GM12878 (cell line): Measurements from ENCODE around the gene SLC39A11. TPM values are rescaled to one million over a fixed set of nuclear protein-coding genes. Genes with fewer than 3 reads are reported as not detected.

Experiments
- ATAC-seq: fragments of 200-7000 bp; cut with Tn5 transposase; 3 replicates; pipeline ENCODE4 v1.9.1; 2020; ENCODE audit warnings: mild to moderate bottlenecking, moderate library complexity
- BruUV-seq: library from RNA; stranded (reverse); fragments of 400-500 nt; replicated peaks from 2 replicates; lab custom pipeline; 2021; lab: Mats Ljungman, UMichigan
- CTCF ChIA-PET: fragments of 300-600 bp; sonication (Branson Sonifier 250); formaldehyde crosslinking; extraction: SDS; loops from one replicate; lab custom pipeline; 2021; ENCODE audit warnings: inconsistent platforms; lab: Yijun Ruan, JAX
- POLR2A ChIA-PET: fragments of 350-600 bp; formaldehyde crosslinking; extraction: SDS; loops from one replicate; lab custom pipeline; 2021; ENCODE audit warnings: inconsistent platforms; lab: Charles Lee
- RAD21 ChIA-PET: fragments of 300-600 bp; sonication (Branson Sonifier 250); formaldehyde crosslinking; loops from one replicate; lab custom pipeline; 2023; ENCODE audit warnings: antibody characterized with exemption; ENCODE audit not compliant: unreplicated experiment; lab: Charles Lee
- SMC1A ChIA-PET: fragments of 300-600 bp; sonication (Branson Sonifier 250); formaldehyde crosslinking; loops from one replicate; lab custom pipeline; 2023; ENCODE audit not compliant: unreplicated experiment, uncharacterized antibody; lab: Charles Lee
- DNase-seq: peaks from one replicate; pipeline ENCODE4 v3.0.0-alpha.2; 2011; ENCODE audit warnings: low read depth, low spot score
- FAIRE-seq: peaks from 3 replicates; lab custom pipeline; 2011; peaks lifted over from hg19 to GRCh38; lab: Jason Lieb, UNC
- H2AFZ ChIP-seq: 2 replicates; pipeline ENCODE4 v1.6.0; 2011; ENCODE audit warnings: low read depth, low read length, control low read depth; ENCODE audit not compliant: control insufficient read depth
- H3K27ac ChIP-seq: 2 replicates; pipeline ENCODE4 v1.5.1; 2011; ENCODE audit warnings: control low read depth; ENCODE audit not compliant: control insufficient read depth, insufficient read depth
- H3K27me3 ChIP-seq, 2 experiments: replicated peaks in 1 of 2; 2 replicates each; pipeline versions ENCODE4 v1.6.0 to v1.6.1; 2011; ENCODE audit warnings: low read length in 1 of 2; ENCODE audit not compliant: control insufficient read depth in 2 of 2, insufficient read depth in 2 of 2
- H3K36me3 ChIP-seq, 2 experiments: 2 replicates each; pipeline ENCODE4 v1.5.1; 2011; ENCODE audit warnings: low read length in 1 of 2; ENCODE audit not compliant: control insufficient read depth in 2 of 2, insufficient read depth in 2 of 2
- H3K4me1 ChIP-seq: 2 replicates; pipeline ENCODE4 v1.6.1; 2011; ENCODE audit warnings: mild to moderate bottlenecking, low read length, moderate library complexity, mixed read lengths; ENCODE audit not compliant: control insufficient read depth, insufficient read depth
- H3K4me2 ChIP-seq: 2 replicates; pipeline ENCODE4 v1.6.0; 2011; ENCODE audit warnings: control low read depth; ENCODE audit not compliant: control insufficient read depth, insufficient read depth
- H3K4me3 ChIP-seq: fragments of 200-600 bp; sonication (generic); 2 replicates; pipeline ENCODE4 v1.5.1; 2016
- H3K79me2 ChIP-seq: 2 replicates; pipeline ENCODE4 v1.6.0; 2011; ENCODE audit warnings: low read length; ENCODE audit not compliant: control insufficient read depth, insufficient read depth
- H3K9ac ChIP-seq: 2 replicates; pipeline ENCODE4 v1.8.0; 2011; ENCODE audit warnings: low read length, control low read depth, mixed read lengths; ENCODE audit not compliant: control insufficient read depth, insufficient read depth
- H3K9me3 ChIP-seq: replicated peaks from 3 replicates; pipeline ENCODE4 v1.5.1; 2011; ENCODE audit warnings: mild to moderate bottlenecking, low read length; ENCODE audit not compliant: control insufficient read depth, insufficient read depth
- H4K20me1 ChIP-seq: 2 replicates; pipeline ENCODE4 v1.6.0; 2011; ENCODE audit not compliant: control insufficient read depth, insufficient read depth
- BRCA1 ChIP-seq: IDR thresholded peaks from 2 replicates; pipeline ENCODE4 v1.6.1; 2011; ENCODE audit warnings: low read depth, low read length, improper control_type of control experiment
- E2F8 ChIP-seq: fragments of 450-650 bp; IDR thresholded peaks from 2 replicates; pipeline ENCODE4 v1.6.1; 2018; ENCODE audit warnings: mild to moderate bottlenecking, low read depth, moderate library complexity; ENCODE audit not compliant: partially characterized antibody
- HCFC1 ChIP-seq: fragments of 150-350 bp; IDR thresholded peaks from 2 replicates; pipeline ENCODE4 v1.6.1; 2014; ENCODE audit warnings: low read length
- HDGF ChIP-seq: fragments of 450-650 bp; IDR thresholded peaks from 2 replicates; pipeline ENCODE4 v1.6.1; 2016; ENCODE audit warnings: antibody characterized with exemption
- POLR2AphosphoS5 ChIP-seq: IDR thresholded peaks from 2 replicates; pipeline ENCODE4 v1.6.1; 2011; ENCODE audit warnings: mild to moderate bottlenecking, low read length, inconsistent platforms
- RBBP5 ChIP-seq: fragments of 200-600 bp; sonication (generic); conservative IDR thresholded peaks from 2 replicates; pipeline ENCODE4 v1.6.1; 2016
- RELA ChIP-seq: fragments of 450-650 bp; IDR thresholded peaks from 2 replicates; pipeline ENCODE4 v1.8.0; 2014; ENCODE audit warnings: borderline replicate concordance; ENCODE audit not compliant: partially characterized antibody
- SIN3A ChIP-seq: IDR thresholded peaks from 2 replicates; pipeline ENCODE4 v1.6.1; 2012; ENCODE audit warnings: low read depth, low read length, improper control_type of control experiment
- SMAD1 ChIP-seq: fragments of 450-650 bp; IDR thresholded peaks from 2 replicates; pipeline ENCODE4 v1.6.1; 2018; ENCODE audit warnings: mild to moderate bottlenecking, low read depth; ENCODE audit not compliant: partially characterized antibody
- STAT1 ChIP-seq: fragments of 450-650 bp; conservative IDR thresholded peaks from 2 replicates; pipeline ENCODE4 v1.6.1; 2014; ENCODE audit warnings: antibody characterized with exemption, mild to moderate bottlenecking
- TARDBP ChIP-seq: IDR thresholded peaks from 2 replicates; pipeline ENCODE4 v1.6.1; 2016; ENCODE audit warnings: borderline replicate concordance
- ZNF384 ChIP-seq: IDR thresholded peaks from 2 replicates; pipeline ENCODE4 v1.6.1; 2012; ENCODE audit warnings: low read depth, mild to moderate bottlenecking, low read length, improper control_type of control experiment, borderline replicate concordance
- WGBS: methylation state at CpG from one replicate; pipeline ENCODE4 v1.1.6; 2016; ENCODE audit warnings: low lambda C conversion rate; ENCODE audit not compliant: insufficient replicate concordance, insufficient coverage; ENCODE audit errors: missing lambda C conversion rate; 5-methylcytosine and 5-hydroxymethylcytosine counted together
- in situ Hi-C: fragments of 300-500 bp; cut with MboI; formaldehyde crosslinking; loops from 9 replicates; pipeline ENCODE4 v1.14.3; 2018; ENCODE audit warnings: mixed read lengths
- intact Hi-C: fragments of 100-400 bp; cut with micrococcal nuclease; formaldehyde crosslinking; loops from one replicate; pipeline ENCODE4 v1.14.2; 2022; ENCODE audit not compliant: unreplicated experiment
- polyA plus RNA-seq, 11 experiments: library from polyadenylated mRNA; depleted of rRNA in 4 of 11; unstranded in 6 of 11; stranded (reverse) in 5 of 11; fragments of >200 nt; fragmentation: Nextera tagmentation in 4 of 11; fragmentation: Illumina TruSeq in 1 of 11; extraction: Ambion mirVana in 4 of 11; extraction: Trizol in 1 of 11; gene quantifications; 1 replicate in 1 of 11; 2 replicates in 10 of 11; pipeline versions ENCODE4 v1.2.1 to v1.2.3, GENCODE V29; 2011 to 2016; ENCODE audit warnings: inconsistent platforms in 2 of 11, missing spikeins in 2 of 11, low read depth in 1 of 11
- total RNA-seq, 4 experiments: library from RNA; depleted of rRNA in 3 of 4; stranded (reverse); fragments of >200 nt in 3 of 4; fragmentation: Illumina TruSeq in 1 of 4; extraction: Trizol in 1 of 4; gene quantifications; 2 replicates each; pipeline versions ENCODE4 v1.2.1 to v1.2.3, GENCODE V29; 2013 to 2021
- TF ChIP-seq, protein P1 (sequence below): IDR thresholded peaks from 2 replicates; pipeline ENCODE4 v1.6.1; 2011; ENCODE audit warnings: borderline replicate concordance, low read depth, mild to moderate bottlenecking, moderate library complexity, mixed read lengths, low read length; ENCODE audit not compliant: insufficient read depth; ENCODE audit errors: extremely low read length
- TF ChIP-seq, protein P2 (sequence below): IDR thresholded peaks from 2 replicates; pipeline ENCODE4 v1.6.1; 2011; ENCODE audit warnings: low read depth, mild to moderate bottlenecking, low read length, moderate library complexity, borderline replicate concordance; ENCODE audit errors: extremely low read depth
- TF ChIP-seq, protein P3 (sequence below): fragments of 150-350 bp; IDR thresholded peaks from 2 replicates; pipeline ENCODE4 v1.6.1; 2016; ENCODE audit warnings: low read depth, low read length

SLC39A11 gene
- total and polyA plus RNA-seq, 10 of the 15 experiments (the other 5 are each of a cell fraction or from before 2014, with no cell fraction given) = 8.6 to 23.8 (median 14.0) TPM

DNA sequence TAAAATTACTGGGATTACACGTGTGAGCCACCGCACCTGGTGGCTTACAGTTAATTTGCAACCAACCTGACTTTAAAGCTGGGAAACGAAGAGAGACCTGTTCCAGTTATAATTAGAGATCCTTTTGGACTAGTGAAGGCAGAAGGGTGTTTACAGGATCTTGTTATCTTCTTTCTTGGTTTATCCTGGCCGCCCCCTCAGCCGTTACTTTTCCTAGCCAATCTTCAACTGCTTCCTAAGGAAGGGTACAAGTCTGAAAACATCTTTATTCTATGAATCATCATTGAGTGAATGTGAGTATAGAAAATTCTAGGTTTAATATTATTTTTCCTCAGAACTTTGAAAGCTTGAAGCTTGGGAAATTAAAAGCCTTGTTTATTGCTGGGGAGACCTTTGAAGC, 286.5 kb downstream of the SLC39A11 start (continued):
- TF ChIP-seq, protein P1, sequence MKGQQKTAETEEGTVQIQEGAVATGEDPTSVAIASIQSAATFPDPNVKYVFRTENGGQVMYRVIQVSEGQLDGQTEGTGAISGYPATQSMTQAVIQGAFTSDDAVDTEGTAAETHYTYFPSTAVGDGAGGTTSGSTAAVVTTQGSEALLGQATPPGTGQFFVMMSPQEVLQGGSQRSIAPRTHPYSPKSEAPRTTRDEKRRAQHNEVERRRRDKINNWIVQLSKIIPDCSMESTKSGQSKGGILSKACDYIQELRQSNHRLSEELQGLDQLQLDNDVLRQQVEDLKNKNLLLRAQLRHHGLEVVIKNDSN = no peak
- TF ChIP-seq STAT1 = no peak
- TF ChIP-seq RELA = no peak

- DNase-seq = no peak
- H3K4me2 ChIP-seq = no peak overlapping the region
- POLR2A ChIA-PET = no interaction called here
- H3K27ac ChIP-seq = no peak overlapping the region
- no peaks in the 10 kb centered on the region for H3K4me1 ChIP-seq
- intact Hi-C loops (no loop called here), in situ Hi-C loops (no loop called here)
- H3K9me3 ChIP-seq = no peaks in the 10 kb centered on the region; the same call in 2 of the 3 replicates
- SMC1A ChIA-PET = no interaction called here
- 87% methylated on average over 9 of the region's 9 CpGs for WGBS
- no peaks in the 10 kb centered on the region for H3K36me3 ChIP-seq
- no peak overlapping the region for H2AFZ ChIP-seq
- H3K9ac ChIP-seq = no peak overlapping the region
- RAD21 ChIA-PET = no interaction called here
- FAIRE-seq = no peak
- no peaks in the 10 kb centered on the region for H3K79me2 ChIP-seq
- H3K4me3 ChIP-seq = no peak overlapping the region
- ATAC-seq = no peak
- no peaks in the 10 kb centered on the region for H4K20me1 ChIP-seq
- TF ChIP-seq POLR2AphosphoS5 = no peak
- TF ChIP-seq HDGF = no peak
- TF ChIP-seq HCFC1 = no peak
- no peak for TF ChIP-seq SIN3A
- TF ChIP-seq RBBP5 = no peak
- no peak for TF ChIP-seq ZNF384
- TF ChIP-seq TARDBP = no peak
- no peak for TF ChIP-seq SMAD1
- TF ChIP-seq E2F8 = no peak
- no peak for TF ChIP-seq BRCA1
- TF ChIP-seq, protein P2, sequence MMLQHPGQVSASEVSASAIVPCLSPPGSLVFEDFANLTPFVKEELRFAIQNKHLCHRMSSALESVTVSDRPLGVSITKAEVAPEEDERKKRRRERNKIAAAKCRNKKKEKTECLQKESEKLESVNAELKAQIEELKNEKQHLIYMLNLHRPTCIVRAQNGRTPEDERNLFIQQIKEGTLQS = no peak
- TF ChIP-seq, protein P3, sequence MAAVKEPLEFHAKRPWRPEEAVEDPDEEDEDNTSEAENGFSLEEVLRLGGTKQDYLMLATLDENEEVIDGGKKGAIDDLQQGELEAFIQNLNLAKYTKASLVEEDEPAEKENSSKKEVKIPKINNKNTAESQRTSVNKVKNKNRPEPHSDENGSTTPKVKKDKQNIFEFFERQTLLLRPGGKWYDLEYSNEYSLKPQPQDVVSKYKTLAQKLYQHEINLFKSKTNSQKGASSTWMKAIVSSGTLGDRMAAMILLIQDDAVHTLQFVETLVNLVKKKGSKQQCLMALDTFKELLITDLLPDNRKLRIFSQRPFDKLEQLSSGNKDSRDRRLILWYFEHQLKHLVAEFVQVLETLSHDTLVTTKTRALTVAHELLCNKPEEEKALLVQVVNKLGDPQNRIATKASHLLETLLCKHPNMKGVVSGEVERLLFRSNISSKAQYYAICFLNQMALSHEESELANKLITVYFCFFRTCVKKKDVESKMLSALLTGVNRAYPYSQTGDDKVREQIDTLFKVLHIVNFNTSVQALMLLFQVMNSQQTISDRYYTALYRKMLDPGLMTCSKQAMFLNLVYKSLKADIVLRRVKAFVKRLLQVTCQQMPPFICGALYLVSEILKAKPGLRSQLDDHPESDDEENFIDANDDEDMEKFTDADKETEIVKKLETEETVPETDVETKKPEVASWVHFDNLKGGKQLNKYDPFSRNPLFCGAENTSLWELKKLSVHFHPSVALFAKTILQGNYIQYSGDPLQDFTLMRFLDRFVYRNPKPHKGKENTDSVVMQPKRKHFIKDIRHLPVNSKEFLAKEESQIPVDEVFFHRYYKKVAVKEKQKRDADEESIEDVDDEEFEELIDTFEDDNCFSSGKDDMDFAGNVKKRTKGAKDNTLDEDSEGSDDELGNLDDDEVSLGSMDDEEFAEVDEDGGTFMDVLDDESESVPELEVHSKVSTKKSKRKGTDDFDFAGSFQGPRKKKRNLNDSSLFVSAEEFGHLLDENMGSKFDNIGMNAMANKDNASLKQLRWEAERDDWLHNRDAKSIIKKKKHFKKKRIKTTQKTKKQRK = no peak
- BruUV-seq = no TSS peak
- CTCF ChIA-PET = no interaction called here
- no peaks in the 10 kb centered on the region for H3K27me3 ChIP-seq
Measured at GRCh38 chr17:72804949-72805707, 287.4 kb downstream of the SLC39A11 start.
